Neutrophil (primary cell): ENCODE results near the gene GAS7.
"Not testable (repeated sequence)": the region's sequence is repeated elsewhere in the genome, so short reads cannot be mapped to it uniquely, and the experiment has no call there.

Experiments used
- H3K27ac ChIP-seq: fragments of 200-600 bp; sonication (generic); 2 replicates; pipeline ENCODE4 v1.5.1; 2016; ENCODE audit warnings: mild to moderate bottlenecking, moderate library complexity
- H3K27me3 ChIP-seq: fragments of 200-600 bp; sonication (generic); 2 replicates; pipeline ENCODE4 v1.6.0; 2016; ENCODE audit warnings: mild to moderate bottlenecking
- H3K36me3 ChIP-seq: fragments of 200-600 bp; sonication (generic); 2 replicates; pipeline ENCODE4 v1.5.1; 2017
- H3K4me1 ChIP-seq, 2 experiments: fragments of 200-600 bp in 1 of 2; sonication (generic) in 1 of 2; 1 replicate in 1 of 2; 2 replicates in 1 of 2; pipeline versions ENCODE4 v1.5.1 to v1.6.1; 2013 to 2016; ENCODE audit warnings: low read depth in 1 of 2, low read length in 1 of 2, mild to moderate bottlenecking in 1 of 2, moderate library complexity in 1 of 2; ENCODE audit not compliant: control insufficient read depth in 1 of 2, insufficient read depth in 1 of 2
- H3K4me3 ChIP-seq, 2 experiments: fragments of 200-600 bp in 1 of 2; sonication (generic) in 1 of 2; 1 replicate in 1 of 2; 2 replicates in 1 of 2; pipeline ENCODE4 v1.5.1; 2013 to 2016; ENCODE audit warnings: low read depth in 1 of 2, low read length in 1 of 2, mild to moderate bottlenecking in 1 of 2, moderate library complexity in 1 of 2
- H3K9me3 ChIP-seq: fragments of 200-600 bp; sonication (generic); 2 replicates; pipeline ENCODE4 v1.5.1; 2016
- CTCF ChIP-seq: fragments of 200-600 bp; sonication (generic); IDR thresholded peaks from 2 replicates; pipeline ENCODE4 v1.5.1; 2016; ENCODE audit warnings: antibody characterized with exemption

GAS7 gene

GRCh38 chr17:10060526-10060925, 137.9 kb downstream of the GAS7 start:
- TF ChIP-seq CTCF: no peak
- Histone ChIP-seq H3K27ac (peak overlapping the region; percentile 73), H3K27me3 (no peaks in the 10 kb centered on the region)

GRCh38 chr17:10059684-10060211, 138.7 kb downstream of the GAS7 start:
- H3K4me1 ChIP-seq: peaks cover 50 to 56% of the 10 kb centered on the region in 2 experiments
- no peak for TF ChIP-seq CTCF
- H3K27me3 ChIP-seq: no peaks in the 10 kb centered on the region
- H3K9me3 ChIP-seq: no peaks in the 10 kb centered on the region
- H3K36me3 ChIP-seq: no peaks in the 10 kb centered on the region
- no peak overlapping the region for H3K4me3 ChIP-seq
- no peak overlapping the region for H3K27ac ChIP-seq

More at GRCh38 chr17:10060526-10060925, 137.9 kb downstream of the GAS7 start:
- Histone ChIP-seq H3K9me3 (no peaks in the 10 kb centered on the region), H3K36me3 (no peaks in the 10 kb centered on the region), H3K4me3 (no peak overlapping the region), H3K4me1 (peaks cover 50 to 56% of the 10 kb centered on the region in 2 experiments)

- Histone ChIP-seq H3K36me3 (no peaks in the 10 kb centered on the region), H3K27ac (no peak overlapping the region), H3K4me3 (no peak overlapping the region), H3K27me3 (no peaks in the 10 kb centered on the region), H3K4me1 (peaks cover 46 to 53% of the 10 kb centered on the region in 2 experiments), H3K9me3 (no peaks in the 10 kb centered on the region)
- no peak for TF ChIP-seq CTCF
These were observed 139.3 kb downstream of the GAS7 start for GRCh38 chr17:10058921-10059683.

- H3K27ac ChIP-seq, H3K9me3 ChIP-seq, H3K27me3 ChIP-seq, H3K4me3 ChIP-seq, H3K36me3 ChIP-seq: not testable (repeated sequence)
- H3K4me1 ChIP-seq: peaks cover 30 to 36% of the 10 kb centered on the region in 2 experiments
These were observed 140.9 kb downstream of the GAS7 start for GRCh38 chr17:10057466-10057865.

- no peak overlapping the region for H3K27ac ChIP-seq
- H3K9me3 ChIP-seq: no peaks in the 10 kb centered on the region
- H3K36me3 ChIP-seq: no peaks in the 10 kb centered on the region
- no peaks in the 10 kb centered on the region for H3K27me3 ChIP-seq
- TF ChIP-seq CTCF: no peak
- H3K4me3 ChIP-seq: no peak overlapping the region
- peaks cover 14 to 23% of the 10 kb centered on the region in 2 experiments for H3K4me1 ChIP-seq
These were observed 143.0 kb downstream of the GAS7 start for GRCh38 chr17:10055262-10055975.
